Tibial artery (tissue), 4 donors: ENCODE measurements around the gene HNRNPUL1.

Experiments used
- DNase-seq, 2 donors: peaks; one replicate each; pipeline ENCODE4 v3.0.0-alpha.2; 2019
- H3K27ac ChIP-seq, 2 donors: fragments of 200-600 bp; sonication (generic) in 1 of 2; 1 replicate in 1 of 2; 2 replicates in 1 of 2; pipeline ENCODE4 v1.5.1; 2018 to 2019; ENCODE audit warnings: mild to moderate bottlenecking in 1 of 2
- H3K27me3 ChIP-seq, 2 donors: fragments of 200-600 bp; sonication (generic) in 1 of 2; one replicate each; pipeline versions ENCODE4 v1.5.1 to v1.6.0; 2016 to 2019
- H3K36me3 ChIP-seq, 3 donors: fragments of 200-600 bp; sonication (generic) in 2 of 3; one replicate each; pipeline ENCODE4 v1.5.1; 2016 to 2019; ENCODE audit warnings: mild to moderate bottlenecking in 2 of 3
- H3K4me1 ChIP-seq, 4 donors: fragments of 200-600 bp; sonication (generic) in 2 of 4; 1 replicate in 3 of 4; 2 replicates in 1 of 4; pipeline ENCODE4 v1.5.1; 2016 to 2019
- H3K4me3 ChIP-seq, 2 donors: fragments of 200-600 bp; sonication (generic) in 1 of 2; 1 replicate in 1 of 2; 2 replicates in 1 of 2; pipeline ENCODE4 v1.5.1; 2018 to 2019; ENCODE audit warnings: mild to moderate bottlenecking in 2 of 2
- H3K9me3 ChIP-seq, 3 donors: fragments of 200-600 bp; sonication (generic) in 1 of 3; one replicate each; pipeline ENCODE4 v1.5.1; 2016 to 2019
- intact Hi-C: fragments of 100-400 bp; cut with DNase I; formaldehyde crosslinking; loops from one replicate; pipeline ENCODE4 v1.15.0; 2023; ENCODE audit warnings: low total_unique reads
- TF ChIP-seq, protein P1 (sequence below), 2 experiments: fragments of 200-600 bp in 1 of 2; fragments of 450-650 bp in 1 of 2; IDR thresholded peaks; one replicate each; pipeline ENCODE4 v1.5.1; 2017 to 2019; ENCODE audit warnings: antibody characterized with exemption in 2 of 2, mild to moderate bottlenecking in 1 of 2, moderate library complexity in 1 of 2

The HNRNPUL1 gene

DNA sequence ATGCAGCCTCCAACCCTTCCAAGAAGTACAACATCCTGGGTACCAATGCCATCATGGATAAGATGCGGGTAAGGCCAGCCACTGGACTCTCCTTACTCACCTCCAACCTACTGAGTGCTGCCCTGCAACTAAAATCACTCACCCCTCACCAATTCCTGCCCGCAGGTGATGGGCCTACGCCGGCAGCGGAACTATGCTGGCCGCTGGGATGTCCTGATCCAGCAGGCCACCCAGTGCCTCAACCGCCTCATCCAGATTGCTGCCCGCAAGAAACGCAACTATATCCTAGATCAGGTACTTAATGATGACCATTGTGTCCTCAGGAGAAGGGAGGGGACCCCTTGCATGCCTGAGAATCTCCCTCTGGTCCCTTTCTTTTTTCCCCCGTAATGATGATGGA, 30.2 kb downstream of the HNRNPUL1 start:
- intact Hi-C loops: no loop called here
- Histone ChIP-seq H3K4me1 (peaks cover 0 to 37% (median 33%) of the 10 kb centered on the region in 4 donors), H3K4me3 (no peak overlapping the region), H3K27ac (no peak overlapping the region), H3K36me3 (peaks cover 59 to 84% (median 71%) of the 10 kb centered on the region in 3 donors), H3K9me3 (no peaks in the 10 kb centered on the region), H3K27me3 (no peaks in the 10 kb centered on the region)
- DNase-seq: no peak
- TF ChIP-seq, protein P1, sequence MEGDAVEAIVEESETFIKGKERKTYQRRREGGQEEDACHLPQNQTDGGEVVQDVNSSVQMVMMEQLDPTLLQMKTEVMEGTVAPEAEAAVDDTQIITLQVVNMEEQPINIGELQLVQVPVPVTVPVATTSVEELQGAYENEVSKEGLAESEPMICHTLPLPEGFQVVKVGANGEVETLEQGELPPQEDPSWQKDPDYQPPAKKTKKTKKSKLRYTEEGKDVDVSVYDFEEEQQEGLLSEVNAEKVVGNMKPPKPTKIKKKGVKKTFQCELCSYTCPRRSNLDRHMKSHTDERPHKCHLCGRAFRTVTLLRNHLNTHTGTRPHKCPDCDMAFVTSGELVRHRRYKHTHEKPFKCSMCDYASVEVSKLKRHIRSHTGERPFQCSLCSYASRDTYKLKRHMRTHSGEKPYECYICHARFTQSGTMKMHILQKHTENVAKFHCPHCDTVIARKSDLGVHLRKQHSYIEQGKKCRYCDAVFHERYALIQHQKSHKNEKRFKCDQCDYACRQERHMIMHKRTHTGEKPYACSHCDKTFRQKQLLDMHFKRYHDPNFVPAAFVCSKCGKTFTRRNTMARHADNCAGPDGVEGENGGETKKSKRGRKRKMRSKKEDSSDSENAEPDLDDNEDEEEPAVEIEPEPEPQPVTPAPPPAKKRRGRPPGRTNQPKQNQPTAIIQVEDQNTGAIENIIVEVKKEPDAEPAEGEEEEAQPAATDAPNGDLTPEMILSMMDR (IDR thresholded peaks at IDR 0.05): no peak

DNA sequence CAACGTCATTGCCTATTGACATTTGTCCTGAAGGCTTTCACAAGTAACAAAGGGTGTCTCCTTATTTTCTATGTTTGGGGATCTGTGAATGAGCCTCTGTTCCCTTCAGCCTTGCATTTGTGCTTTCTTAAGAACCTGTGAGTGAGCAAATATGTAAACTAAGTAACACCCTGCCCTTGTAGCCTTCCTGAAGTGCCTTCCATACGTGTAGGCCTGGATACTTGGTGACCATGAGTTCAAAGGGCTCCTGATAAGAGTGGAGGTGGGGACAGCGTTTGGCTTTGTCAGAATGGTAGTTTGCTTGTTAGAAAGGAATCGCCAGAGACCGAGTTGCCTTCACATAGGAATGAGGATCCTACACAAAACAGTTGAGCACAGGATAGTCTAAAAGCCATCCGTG, 31.3 kb downstream of the HNRNPUL1 start:
- no peak overlapping the region for H3K27ac ChIP-seq

DNA sequence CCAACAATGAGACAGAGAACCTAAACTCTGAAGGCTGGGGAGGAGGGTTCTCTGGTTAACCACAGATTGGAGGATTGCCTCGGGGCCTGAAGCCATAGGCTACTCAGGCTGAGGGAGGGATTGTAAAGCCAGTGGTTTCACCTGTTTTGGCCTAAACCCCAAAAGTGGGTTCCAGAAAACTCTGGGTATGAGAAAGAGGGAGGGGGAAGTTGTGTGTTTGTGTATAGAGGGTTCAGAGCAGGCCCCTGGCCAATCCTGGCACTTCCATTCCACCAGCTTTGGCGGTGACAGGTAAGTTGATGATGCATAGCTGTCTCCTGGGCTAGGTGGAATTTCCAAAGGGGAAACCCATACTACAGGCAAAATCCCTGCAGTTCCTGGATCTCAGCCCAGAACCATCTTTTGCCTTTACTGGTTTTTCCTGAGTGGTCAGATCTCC, 32.3 kb downstream of the HNRNPUL1 start:
- Histone ChIP-seq H3K4me1 (peaks cover 0 to 56% (median 48%) of the 10 kb centered on the region in 4 donors), H3K9me3 (no peaks in the 10 kb centered on the region), H3K36me3 (peaks cover 40 to 77% (median 64%) of the 10 kb centered on the region in 3 donors), H3K27me3 (no peaks in the 10 kb centered on the region), H3K4me3 (no peak overlapping the region), H3K27ac (peak overlapping the region; percentile 74 to 82)
- DNase-seq: no peak
- intact Hi-C loops: no loop called here
- TF ChIP-seq, protein P1 (IDR thresholded peaks at IDR 0.05): no peak

More for the DNA sequence above, 31.3 kb downstream of the HNRNPUL1 start:
- Histone ChIP-seq H3K36me3 (peaks cover 48 to 77% (median 66%) of the 10 kb centered on the region in 3 donors), H3K9me3 (no peaks in the 10 kb centered on the region), H3K4me1 (peaks cover 0 to 48% (median 44%) of the 10 kb centered on the region in 4 donors), H3K27me3 (no peaks in the 10 kb centered on the region), H3K4me3 (no peak overlapping the region)
- intact Hi-C loops: no loop called here
- no peak for DNase-seq
- TF ChIP-seq, protein P1 (IDR thresholded peaks at IDR 0.05): no peak

DNA sequence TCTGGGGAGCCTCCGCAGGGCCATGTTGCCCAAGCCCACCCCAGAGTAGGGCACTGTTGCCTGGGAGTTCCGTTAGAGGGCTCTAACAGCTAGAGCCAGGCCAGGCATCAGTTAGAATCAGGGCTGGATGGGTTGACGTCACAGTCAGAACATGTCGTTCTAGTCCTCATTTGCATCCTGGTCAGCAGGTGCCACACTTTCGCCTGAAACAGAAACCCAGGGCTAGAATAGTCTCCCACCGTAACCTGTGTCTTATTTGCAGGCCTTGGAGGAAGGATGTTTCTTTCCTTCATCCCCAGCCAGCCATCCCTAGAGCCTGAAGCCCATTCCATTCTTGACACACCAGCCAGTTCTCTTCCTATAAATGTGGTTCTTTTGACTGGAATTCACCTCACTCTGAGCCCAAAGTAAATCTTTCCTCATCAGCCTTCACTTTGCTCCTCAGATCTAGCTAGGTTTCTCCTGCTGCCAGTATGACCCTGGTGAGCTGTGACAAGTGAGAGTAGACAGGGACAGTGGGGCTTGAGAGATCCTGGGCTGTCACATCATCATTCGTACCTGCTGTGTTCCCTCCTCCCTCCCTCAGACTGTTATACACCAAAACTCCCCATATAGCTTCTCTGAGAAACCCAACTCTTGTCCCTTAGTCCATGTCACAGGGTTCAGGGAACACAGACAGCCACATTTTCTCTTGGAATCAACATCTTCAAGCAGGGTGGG, 33.6 kb downstream of the HNRNPUL1 start:
- H3K36me3 ChIP-seq: peaks cover 31 to 76% (median 63%) of the 10 kb centered on the region in 3 donors
- DNase-seq: peak in 1 of 2 donors; percentile 70
- no peaks in the 10 kb centered on the region for H3K27me3 ChIP-seq
- TF ChIP-seq, protein P1 (IDR thresholded peaks at IDR 0.05): no peak
- peaks cover 0 to 56% (median 48%) of the 10 kb centered on the region in 4 donors for H3K4me1 ChIP-seq
- H3K27ac ChIP-seq: peak overlapping the region; percentile 74 to 82
- H3K9me3 ChIP-seq: no peaks in the 10 kb centered on the region
- H3K4me3 ChIP-seq: no peak overlapping the region
- intact Hi-C loops: no loop called here

DNA sequence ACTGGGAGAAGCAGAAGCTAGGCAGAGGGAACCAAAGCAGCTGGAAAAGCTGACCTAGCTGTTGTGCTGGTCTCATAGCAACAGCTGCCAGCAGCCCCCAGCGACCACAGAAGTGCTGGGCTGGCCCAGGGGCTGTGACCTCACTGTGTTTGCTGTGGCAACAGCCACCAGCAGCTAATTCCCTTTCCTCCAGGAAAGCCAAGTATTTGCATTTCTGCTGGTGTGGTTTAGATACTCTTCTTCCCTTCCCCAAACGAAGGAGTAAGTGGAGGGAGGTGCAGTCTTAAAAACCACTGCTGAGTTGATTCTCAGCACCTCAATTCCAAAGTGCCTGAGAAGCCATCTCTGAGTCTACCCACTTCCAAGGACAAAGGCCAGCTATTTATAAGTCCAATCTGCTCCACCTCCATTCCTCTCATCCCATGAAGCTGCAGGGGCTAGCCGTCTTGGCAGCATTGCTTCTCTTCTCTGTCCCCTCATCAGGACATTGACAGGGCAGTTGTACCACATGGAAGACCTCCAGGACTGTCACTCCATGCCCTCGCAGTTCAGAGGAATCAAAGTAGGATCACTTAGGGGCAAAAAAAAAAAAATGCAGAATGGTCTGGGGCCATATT, 34.3 kb downstream of the HNRNPUL1 start:
- TF ChIP-seq, protein P1 (IDR thresholded peaks at IDR 0.05): no peak
- Histone ChIP-seq H3K36me3 (peaks cover 34 to 76% (median 63%) of the 10 kb centered on the region in 3 donors), H3K9me3 (no peaks in the 10 kb centered on the region), H3K27me3 (no peaks in the 10 kb centered on the region), H3K4me1 (peaks cover 0 to 56% (median 48%) of the 10 kb centered on the region in 4 donors), H3K27ac (peak overlapping the region; percentile 74 to 82), H3K4me3 (no peak overlapping the region)
- peak; percentile 84 to 87 for DNase-seq
- intact Hi-C loops: no loop called here
